Frontal cortex (tissue), 4 donors: ENCODE results near the gene SLC9A9. TPM values are rescaled to one million over a fixed set of nuclear protein-coding genes. Genes with fewer than 3 reads are reported as not detected.

Experiments
- DNase-seq, 2 donors: peaks; one replicate each; pipeline ENCODE4 v3.0.0; 2012; ENCODE audit warnings: low spot score in 2 of 2
- FAIRE-seq: peaks from 2 replicates; lab custom pipeline; 2012; peaks lifted over from hg19 to GRCh38; lab: Jason Lieb, UNC
- total RNA-seq: library from RNA; depleted of rRNA; stranded (reverse); fragments of >200 nt; gene quantifications from one replicate; pipeline ENCODE4 v1.2.3, GENCODE V29; 2014
- donor health status: control.
- donor health status: control.
- donor health status: control.

Gene SLC9A9
- total RNA-seq, 1 donor from 2014 or later, result 4.9 TPM

DNA sequence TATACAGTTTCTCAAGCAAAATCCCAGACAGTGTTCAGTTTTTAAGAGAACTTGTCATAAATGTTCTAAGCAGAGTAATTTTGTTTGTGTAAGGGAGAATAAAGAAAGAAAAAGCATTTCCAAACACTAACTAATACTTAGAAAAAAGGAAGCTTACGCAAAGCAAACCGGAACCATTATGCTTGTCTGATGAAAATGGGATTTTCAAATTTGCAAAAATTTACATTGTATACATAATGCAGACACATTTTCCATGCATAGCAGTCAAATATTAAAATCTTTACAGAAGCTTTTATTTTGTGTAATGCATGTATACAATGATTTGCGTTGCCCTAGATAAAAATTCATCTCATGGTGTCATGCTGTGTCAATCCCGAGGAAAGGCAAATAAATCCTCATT is 229.0 kb downstream of the SLC9A9 start:
- FAIRE-seq, result no peak
- no peak for DNase-seq

DNA sequence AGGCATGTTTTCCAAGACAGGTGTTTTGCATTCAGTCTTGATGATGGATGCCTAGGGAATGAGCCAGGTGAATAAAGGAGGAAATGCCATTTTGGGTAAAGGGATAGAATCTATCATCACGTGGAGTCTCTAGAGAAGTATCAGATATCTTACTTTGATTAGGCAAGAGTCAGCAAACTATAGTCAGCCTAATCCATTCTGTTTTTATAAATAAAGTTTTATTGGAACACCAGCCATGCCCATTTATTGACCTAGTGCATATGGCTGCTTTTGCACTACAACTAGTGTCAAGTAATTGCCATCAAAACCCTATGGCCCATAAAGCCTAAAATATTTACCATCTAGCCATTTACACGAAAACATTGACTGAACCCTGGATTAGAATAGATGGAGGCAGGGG is 231.2 kb downstream of the SLC9A9 start:
- FAIRE-seq (no peak), DNase-seq (no peak)

DNA sequence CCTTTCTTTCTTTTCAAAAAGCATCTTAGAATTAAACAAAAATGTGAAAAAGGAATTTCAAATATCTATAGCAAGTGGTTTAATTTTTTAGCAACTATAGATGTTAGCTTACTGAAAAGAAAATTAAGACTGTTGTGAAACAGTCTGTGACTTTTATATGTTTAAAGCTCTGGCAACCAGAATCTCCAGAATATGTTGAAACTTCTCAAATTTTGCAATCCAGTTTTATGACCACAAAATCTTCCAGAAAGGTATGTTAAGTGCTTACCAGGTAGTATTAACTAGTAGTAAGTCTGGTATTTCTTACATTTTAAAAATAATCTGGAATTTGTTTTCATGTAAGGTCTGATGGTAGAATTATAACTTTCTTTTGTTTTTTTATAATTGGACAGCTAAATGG is 235.0 kb downstream of the SLC9A9 start:
- FAIRE-seq (no peak), DNase-seq (no peak)

DNA sequence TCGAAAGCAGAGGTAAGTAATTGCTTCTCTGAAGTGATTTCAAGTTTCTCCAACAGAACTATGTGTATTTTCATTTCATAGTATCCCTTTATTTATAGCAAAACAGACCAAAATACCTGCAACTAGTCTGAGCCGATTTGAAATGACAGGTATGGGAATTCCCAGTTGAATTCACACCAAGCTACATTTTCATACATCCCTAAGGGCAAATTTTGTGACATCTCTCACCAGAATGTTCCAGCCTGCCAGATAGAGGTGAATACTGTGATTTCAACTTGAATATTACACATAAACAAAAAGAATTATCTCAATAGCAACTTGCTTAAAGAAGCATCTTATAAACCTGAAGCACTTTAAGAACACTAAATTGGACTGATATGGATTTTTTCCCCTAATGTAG is 235.7 kb downstream of the SLC9A9 start:
- DNase-seq (no peak), FAIRE-seq (no peak)

DNA sequence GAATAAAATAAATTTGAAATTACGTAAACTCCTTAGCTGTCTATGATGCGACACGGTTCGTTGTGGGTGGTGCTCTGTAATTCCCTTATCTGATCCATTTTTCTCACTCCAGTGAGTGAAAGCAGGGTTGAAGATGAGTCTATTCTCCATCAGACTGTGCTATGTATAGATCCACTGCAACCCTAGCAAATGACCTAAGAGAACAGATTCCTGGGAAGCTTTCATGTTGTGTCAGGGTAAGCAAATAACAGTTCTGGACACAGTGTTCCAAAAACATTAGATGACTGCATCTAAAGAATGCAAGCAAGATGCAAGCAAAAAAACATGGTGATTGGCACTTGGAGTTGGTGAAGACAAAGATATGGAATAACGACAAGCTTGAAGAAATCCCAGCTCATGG is 239.3 kb downstream of the SLC9A9 start:
- FAIRE-seq (no peak), DNase-seq (no peak)

DNA sequence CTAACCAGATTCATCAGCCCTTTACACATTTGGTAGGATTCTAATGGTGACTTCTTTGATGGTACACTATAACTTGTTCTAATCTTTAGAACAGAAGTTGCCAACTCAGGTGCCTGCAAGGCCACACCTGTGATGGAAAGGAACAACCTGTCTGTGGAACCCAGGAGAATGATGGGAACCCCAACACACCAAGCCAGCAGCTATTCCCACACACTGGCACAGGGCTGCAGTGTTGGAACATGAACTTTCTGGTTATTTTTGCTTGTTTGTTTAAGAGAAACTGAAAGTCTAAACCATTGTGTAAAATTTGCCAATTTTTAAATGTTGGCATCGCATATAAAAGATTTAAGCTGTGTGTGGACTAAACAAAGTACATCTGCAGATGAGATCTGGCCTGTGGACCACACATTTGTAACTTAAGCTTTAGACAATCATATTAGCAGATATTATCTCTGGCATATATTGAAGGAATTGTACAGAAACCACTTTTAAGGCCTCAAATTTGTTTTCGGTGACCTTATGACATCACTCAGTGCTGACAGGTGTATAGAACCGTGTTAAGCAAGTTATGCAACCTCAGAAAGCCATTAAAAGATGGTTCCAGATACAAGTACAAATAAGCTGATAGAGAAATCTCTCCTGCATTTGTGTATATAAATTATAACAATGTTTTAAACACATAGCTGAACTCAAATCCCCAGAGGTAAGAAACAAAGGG is 242.9 kb downstream of the SLC9A9 start:
- DNase-seq (no peak), FAIRE-seq (no peak)

DNA sequence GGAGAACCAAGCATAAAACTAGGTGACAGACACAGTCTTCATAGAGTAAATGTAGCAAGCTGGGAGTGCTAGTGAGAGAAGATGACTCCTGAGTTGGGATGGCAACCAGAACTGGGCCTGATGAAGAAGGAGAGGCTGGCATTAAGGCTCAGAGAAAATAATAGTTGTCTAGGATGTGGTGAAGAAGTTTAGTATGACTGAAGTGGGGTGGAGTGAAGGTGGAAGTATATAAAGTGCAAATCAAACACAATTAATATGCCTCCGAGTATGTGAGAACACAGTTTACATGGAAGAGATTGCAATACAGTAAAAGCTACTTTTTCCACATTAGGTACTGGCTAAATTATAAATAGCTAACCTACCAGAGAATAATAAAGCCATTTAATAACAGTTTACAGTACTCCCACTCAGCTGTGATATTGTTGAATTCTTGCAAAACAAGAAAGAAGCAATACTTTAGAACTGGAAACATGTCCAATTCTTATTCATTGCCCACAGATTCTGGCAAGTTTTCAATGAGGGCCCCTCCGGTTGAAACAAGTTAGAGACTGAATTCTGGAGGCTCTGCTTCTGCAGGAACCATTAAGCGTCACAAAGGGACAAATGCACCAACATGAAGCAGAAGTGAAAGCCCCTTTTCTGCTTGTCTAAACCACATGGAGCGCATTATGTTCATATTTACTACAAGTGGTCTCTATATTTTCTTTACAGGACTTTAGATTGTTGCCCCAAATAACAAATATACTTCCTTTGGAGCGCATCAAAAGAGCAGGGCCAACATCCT is 243.7 kb downstream of the SLC9A9 start:
- FAIRE-seq (no peak), DNase-seq (no peak)

DNA sequence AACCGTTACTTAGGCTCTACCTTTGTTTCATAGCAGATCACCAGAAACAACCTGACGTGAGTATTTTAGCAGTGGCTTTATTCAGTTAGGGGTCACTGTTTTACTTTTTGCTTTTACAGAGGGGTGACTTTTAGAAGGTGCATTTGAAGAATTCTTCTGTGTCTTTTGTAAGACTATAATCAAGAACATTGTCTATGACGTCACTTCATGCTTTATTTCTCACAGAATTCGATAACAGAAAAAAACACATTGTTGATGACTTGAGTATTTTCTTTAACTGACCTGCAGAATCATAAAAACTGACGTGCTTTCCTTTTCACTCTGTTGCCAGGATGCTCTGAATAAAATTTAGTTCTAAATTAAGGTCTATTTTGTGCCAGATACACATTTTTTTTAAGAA is 244.5 kb downstream of the SLC9A9 start:
- DNase-seq (no peak), FAIRE-seq (no peak)

DNA sequence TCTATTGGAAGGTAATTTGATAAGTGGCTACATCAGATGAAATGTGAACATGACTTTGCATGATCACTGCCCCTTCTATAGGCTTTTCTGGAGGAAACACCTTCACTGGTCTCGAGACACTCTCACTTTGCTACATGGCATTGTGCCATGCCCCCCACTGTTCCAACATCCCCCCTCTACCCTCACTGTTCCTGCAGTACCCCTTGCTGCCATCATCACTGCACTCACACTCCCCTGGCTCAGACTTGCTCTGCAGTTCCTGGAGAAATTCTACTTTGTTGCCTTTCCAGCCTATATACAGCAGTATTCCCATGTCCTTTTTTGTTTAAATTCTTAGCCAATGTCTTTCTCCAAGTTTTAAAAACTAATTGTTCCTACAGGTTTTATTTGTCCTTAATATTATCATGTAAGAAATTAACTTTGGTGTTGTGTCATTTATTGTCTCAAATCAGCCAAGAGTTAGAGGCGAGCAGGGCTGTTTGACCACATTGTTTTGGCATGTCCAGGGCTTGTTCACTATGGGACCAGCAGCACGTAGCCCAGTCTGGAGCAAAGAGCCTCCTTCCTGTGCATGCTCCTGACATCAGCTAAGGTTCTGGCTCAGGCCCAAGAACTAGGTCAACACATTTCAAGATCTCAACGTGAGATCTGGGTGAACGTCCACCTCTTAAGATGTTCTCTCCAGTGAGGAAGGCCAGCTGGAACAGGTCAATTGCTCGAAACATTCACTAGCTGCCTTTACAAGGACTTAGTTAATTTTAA is 246.4 kb downstream of the SLC9A9 start:
- DNase-seq, result no peak
- no peak for FAIRE-seq

DNA sequence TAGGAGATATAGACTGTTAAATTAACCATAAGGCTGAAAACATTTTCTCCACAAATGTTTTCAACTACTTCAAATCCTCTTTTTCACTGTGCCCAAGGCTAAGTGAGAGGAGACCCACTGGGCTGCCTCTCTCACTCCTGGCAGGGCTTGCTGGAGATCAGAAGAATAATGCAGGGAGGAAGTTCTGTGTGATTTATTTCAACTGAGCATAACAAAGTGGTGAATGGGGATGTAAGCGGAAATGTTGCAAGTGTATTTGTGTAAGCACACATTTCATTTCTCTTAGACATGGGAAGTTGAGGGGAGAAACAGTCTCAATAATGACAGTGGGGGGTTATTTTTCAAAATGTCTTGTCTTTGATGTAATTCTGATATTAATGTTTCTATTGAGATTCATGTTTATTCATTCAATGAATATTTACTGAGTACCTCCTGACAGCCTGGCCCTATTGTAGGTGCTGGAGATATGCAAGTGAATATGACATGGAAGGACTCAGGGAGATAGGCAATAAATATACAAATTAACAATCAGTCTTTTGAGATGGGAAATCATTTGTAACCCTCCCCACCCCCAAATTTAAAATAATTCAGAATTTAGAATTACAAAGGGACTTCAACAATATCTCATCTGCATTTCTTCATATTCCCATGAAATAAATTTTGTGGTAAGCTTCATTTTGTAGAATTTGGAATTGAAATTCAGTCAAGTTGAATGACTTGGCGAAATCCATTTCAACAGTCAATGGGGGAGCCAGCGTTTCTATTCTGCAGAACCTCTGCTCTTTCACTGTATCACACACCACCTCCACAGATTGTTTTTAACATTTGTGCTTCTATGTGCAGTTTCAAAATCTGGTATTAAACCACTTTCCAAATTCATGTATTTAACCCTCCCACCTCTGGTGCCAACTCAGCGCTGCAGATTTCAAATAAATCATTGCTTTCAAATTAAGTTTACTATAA is 247.2 kb downstream of the SLC9A9 start:
- DNase-seq, result no peak
- no peak for FAIRE-seq

DNA sequence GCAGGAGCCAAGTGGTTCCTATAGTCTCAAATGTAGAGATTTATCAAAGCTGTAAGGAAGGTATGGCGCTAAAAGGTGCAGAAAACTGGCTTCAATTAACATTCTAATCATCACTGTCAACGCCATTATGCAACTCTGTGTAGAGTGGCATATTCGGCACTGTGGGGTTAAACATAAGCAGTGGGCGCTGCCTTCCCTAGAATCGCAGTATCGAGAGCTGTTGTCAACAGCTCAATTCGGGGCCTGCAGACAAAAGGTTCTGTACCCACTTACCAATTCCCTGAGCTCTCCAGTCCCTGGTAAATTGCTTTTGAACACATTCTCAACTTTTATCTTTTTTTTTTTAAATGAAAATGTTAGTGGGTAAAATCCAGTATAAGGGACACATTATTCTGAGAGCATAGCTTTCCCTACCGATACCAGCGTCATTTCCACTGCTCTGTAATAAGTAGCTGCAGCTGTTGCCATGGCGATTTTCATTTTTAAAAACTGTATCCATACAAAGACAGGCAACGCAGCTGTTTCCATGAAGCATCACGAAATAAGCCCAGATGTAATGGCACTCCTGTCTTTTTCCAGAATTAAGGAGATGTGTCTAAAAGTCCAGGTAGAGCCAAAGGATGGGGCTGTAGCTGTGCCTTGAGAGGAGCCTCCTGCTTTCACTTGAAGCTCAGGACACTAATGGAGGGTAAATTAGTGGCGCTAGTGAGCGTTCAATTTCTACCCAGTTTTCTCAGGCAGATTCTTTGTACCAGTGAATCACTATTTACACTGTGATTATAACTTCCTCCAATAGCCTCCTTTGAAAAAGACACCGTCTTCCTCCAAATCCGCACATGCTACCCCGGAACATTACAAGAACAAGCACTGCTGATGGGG is 250.3 kb downstream of the SLC9A9 start:
- no peak for DNase-seq
- no peak for FAIRE-seq

DNA sequence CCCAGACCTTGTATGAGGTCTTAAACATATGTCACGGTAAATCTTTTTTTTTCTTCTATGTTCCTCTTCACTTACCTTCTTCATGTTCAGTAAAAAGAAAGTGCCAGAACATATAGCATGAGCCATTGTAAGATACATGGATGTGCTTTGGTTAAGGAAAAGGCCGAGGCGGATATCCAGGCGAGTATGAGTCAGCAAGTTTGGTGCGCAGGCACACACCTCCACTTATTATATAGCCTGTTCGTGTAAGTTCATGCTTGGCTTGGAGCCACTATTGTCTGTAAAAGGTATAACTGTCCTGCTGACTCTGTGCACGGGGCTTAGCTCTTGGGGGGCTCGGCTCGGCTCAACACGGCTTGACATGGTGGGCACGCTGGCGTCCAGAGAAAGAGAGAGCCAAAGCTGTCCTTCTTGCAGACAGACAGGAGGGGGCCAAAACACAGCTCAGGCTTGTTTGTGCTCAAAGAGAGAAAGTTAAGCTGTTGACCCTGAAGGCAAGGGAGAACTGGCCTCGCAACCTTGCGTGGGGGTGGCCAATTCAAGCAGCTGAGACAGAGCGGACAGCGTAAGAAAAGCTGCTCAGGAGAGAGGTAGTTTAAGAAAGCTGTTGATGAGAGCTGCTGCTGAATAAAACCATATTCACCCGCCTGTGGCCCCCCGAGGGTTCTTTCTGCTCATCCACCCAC is 251.2 kb downstream of the SLC9A9 start:
- DNase-seq (no peak), FAIRE-seq (no peak)

DNA sequence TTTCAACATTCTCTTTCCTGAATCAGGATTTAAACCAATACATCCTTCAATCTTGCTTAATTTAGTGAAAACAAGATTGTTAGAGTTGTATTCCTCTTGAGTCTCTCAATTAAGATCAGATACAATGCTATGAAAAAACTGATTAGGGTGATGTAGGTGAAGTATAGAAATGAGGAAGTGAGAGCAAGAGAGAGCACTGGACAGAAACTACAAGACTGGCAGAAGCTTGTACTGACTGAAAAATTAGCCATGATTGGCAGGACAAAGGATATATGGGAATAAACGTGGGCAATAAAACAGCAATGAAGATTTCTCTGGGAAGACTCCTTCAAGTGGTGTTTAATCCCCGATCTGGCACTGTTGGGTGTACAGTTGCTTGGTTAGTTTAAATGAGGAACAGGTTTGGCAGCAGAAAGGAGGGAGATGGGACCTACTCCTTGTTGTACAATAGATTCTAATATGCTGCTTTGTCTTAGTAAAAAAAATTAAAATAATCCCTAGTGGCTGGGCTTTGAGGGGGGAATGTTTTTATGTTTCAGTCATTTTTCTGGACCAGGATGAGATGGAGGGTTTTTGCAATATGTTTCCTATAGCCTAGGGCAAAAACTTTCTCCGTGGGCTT is 252.7 kb downstream of the SLC9A9 start:
- no peak for DNase-seq
- no peak for FAIRE-seq

DNA sequence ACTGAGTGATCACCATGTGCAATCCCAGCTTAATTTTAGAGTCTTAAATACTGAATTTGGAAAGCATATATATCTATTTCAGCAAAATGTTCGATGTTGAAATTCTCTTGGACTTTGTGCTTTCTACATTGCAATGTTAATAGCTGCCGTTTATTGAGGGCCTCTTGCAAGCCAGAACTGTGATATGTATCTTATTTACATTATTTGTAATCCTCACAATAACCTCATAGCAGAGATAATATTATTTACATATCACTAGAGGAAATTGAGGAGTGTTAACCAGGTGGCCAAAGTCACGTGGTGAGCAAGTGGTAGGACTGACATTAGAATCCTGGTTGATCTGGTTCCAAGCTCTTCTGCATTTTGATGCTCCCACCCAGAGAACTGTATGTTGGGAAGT is 254.1 kb downstream of the SLC9A9 start:
- DNase-seq (no peak), FAIRE-seq (no peak)

DNA sequence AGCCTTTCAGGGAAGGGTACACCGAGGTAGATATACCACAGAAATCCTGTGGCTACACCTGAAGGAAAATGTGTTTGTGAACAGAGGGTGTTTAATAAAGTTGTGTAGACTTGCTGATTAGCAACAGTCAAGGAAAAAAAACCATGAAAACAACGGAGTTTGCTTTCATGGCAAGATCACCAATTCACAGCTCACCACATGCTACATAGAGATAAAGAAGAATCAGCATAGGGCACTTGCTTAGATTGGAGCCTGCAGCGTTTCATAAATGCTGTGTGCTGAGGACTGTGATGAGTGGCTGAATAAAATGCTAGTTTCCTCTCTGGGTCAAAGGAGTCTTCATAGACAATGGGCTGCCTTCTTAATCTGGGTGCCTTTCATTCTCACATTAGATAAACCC is 257.6 kb downstream of the SLC9A9 start:
- no peak for FAIRE-seq
- no peak for DNase-seq

DNA sequence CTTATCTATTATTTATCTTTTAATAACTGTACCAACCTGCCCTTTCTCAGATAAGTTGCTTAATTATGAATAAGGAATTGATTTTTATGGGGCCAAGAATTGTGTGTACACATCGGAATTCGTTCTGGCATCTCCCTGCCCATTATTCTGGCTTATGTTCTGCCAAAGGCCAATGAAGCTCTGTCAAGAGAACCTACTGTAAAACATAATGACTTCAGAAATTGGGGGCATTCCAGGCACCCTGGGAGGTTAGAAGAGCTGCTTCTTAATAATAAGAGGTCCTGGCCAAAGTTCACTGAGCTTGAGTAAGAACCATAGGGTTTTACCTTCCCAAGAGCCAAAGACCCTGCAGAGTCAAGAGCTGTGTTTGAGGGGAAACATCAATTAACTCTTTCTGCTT is 261.7 kb downstream of the SLC9A9 start:
- no peak for DNase-seq
- FAIRE-seq, result no peak

DNA sequence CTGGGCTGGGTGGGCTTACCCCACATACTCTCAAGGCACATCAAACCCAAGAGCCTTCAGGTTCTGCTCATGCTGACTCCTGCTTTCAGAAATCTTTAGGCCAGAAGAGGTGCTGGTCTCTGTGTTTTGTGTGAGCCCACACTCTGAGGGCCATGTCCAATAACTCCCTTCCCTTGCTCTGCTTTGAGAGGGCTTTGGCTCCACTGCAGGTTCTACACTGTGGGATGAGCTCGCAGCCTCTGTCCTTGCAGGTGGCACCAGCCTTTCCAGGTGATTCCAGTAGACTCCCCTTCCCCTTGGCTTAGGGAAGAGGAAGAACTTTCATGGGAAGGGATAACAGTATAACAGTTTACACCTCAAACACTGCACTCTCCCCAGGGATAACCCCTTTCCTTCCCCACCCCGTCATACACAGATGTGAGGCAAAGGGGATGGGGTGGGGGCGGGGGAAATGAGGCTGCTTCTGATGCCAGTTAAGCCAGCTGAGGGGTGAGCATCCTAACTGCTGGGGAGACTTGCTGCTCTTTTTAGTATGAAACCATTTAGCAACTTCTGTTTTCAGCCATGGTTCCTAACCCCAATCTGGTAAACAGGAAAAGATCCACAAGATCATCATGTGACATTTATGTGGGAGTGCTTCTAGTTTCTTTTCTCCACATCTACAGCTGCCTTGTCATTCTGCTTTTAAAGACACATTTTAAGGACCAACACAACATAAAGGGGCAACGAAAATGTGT is 262.4 kb downstream of the SLC9A9 start:
- FAIRE-seq (no peak), DNase-seq (no peak)
